Astrocyte (in vitro differentiated cells and primary cell): ENCODE measurements around the gene PIP4K2B.

Experiments
- EZH2 ChIP-seq: IDR thresholded peaks from 2 replicates; pipeline ENCODE4 v1.6.1; 2012; ENCODE audit warnings: mild to moderate bottlenecking, low read length, inconsistent platforms; ENCODE audit not compliant: insufficient read depth
- TF ChIP-seq, protein P1 (sequence below): IDR thresholded peaks from 2 replicates; pipeline ENCODE4 v1.5.1; 2011; ENCODE audit warnings: low read depth, mild to moderate bottlenecking, inconsistent platforms, low read length, moderate library complexity; ENCODE audit not compliant: insufficient read depth

DNA sequence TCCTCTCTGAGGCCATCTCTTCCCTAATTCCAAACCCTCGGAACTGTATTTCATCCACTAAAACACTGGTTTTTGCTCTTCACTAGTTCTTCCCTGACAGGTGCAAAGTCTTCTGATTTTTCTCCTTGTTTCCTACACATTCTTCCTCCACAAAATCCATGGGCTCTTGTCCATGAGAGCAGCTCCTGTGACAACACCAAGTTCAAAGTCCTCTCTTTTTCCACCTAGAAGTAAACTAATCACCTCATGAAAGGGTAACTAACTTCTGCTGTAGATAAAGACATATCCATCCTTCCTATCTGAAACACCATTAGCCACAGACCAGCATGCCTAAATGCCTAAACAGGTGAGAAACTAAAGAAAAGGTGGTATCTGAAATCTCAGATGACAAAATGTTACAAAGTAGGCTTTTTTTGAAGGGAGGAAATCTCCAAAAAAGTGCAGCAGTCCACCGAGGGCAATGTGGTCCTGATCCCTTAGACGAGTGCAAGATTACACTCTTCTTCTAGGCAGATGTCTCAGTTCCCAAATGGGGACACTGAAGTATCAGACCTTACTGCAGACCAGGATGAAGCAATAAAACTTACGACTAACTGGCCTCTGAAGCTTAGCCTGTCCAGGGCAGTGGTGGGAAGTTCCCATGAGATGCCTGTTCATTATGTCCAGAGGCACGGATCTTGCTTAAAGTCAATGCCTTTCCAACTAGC, 2.8 kb downstream of the PIP4K2B start:
- TF ChIP-seq, protein P1, sequence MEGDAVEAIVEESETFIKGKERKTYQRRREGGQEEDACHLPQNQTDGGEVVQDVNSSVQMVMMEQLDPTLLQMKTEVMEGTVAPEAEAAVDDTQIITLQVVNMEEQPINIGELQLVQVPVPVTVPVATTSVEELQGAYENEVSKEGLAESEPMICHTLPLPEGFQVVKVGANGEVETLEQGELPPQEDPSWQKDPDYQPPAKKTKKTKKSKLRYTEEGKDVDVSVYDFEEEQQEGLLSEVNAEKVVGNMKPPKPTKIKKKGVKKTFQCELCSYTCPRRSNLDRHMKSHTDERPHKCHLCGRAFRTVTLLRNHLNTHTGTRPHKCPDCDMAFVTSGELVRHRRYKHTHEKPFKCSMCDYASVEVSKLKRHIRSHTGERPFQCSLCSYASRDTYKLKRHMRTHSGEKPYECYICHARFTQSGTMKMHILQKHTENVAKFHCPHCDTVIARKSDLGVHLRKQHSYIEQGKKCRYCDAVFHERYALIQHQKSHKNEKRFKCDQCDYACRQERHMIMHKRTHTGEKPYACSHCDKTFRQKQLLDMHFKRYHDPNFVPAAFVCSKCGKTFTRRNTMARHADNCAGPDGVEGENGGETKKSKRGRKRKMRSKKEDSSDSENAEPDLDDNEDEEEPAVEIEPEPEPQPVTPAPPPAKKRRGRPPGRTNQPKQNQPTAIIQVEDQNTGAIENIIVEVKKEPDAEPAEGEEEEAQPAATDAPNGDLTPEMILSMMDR, result no peak
- no peak for TF ChIP-seq EZH2
